ENCODE data around the gene USP13.
"Not testable (repeated sequence)": the region's sequence is repeated elsewhere in the genome, so short reads cannot be mapped to it uniquely, and the experiment has no call there.

USP13 gene

DNA sequence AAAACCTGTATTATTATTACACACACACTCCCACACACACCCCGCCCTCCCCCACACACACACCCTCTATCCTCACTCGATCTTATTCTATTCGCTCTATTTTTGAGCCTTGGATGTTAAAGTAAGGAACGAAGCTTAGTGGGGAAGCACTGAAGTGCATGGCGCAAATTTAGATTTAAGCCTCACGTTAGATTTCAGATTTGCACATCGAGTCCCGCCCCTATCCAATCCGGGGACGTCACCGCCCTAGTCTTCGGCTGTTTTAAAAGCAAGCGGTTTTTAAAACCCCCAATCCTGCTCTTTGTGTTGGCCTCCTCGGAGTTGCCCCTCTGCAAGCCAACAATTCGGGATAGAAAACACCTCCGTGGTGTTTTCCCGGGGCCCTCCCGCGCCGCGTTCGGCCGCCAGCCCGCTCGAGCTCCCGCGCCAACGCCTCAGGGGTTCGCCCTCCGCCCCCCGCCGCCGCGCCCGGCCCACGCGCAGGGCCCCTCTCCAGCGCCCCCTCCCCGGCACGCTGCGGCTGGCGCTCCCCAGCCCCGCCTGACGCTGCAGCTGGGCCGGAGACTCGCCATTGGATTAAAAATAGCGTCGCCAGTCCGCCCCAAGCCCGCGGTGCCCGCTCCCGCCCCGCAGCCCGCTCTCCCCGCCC lies at the start of gene USP13:
TSS of gene USP13 (plus strand) at position 594 of the 649 bp plus-strand sequence. CDS start 186 bp downstream, outside the sequence.
- peak; percentile 89 for DNase-seq (ENCODE audit: low spot score)

DNA sequence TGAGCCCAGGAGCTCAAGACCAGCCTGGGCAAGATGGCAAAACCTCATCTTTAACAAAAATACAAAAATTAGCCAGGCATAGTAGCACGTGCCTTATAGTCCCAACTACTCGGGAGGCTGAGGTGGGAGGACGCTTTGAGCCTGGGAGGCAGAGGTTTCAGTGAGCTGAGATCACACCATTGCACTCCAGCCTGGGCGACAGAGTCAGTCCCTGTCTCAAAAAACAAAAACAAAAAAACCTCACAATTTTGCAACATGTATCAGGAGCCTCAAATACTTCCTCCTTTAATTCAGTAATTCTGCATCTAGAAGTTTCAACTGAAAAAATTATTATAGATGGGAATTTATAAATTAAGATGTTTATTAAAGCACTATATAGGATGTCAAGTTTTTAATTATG lies 49.5 kb upstream of the USP13 start:
- no peak for DNase-seq (ENCODE audit: low spot score)

DNA sequence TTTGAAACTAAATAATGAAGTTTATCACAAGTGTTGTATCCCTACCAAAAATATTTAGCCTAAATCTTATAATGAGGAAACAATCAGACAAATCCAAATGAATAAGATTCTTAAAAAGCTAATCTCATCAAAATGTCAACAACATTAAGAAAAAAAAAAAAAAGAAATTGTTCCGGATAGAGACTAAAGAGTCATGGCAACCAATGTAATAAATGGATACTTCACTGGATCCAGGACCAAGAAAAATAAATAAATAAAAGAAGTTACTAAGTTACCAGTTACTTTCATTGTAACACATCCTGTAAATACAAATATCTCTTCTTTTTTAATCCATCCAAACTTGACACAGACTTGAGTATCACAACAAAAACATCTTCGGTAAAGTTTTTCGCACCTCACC lies 49.0 kb upstream of the USP13 start:
- DNase-seq (ENCODE audit: low spot score), result no peak

- DNase-seq (ENCODE audit: low spot score), result peak; percentile 97
These were observed 48.3 kb upstream of the USP13 start, which contains the start of the genes MRPL47 and NDUFB5 for GRCh38 chr3:179604321-179605078. MRPL47 (minus strand) TSS chr3:179604638; CDS start chr3:179604624, 14 bp downstream. NDUFB5 (plus strand) TSS chr3:179604794; CDS start chr3:179604816, 22 bp downstream.

DNA sequence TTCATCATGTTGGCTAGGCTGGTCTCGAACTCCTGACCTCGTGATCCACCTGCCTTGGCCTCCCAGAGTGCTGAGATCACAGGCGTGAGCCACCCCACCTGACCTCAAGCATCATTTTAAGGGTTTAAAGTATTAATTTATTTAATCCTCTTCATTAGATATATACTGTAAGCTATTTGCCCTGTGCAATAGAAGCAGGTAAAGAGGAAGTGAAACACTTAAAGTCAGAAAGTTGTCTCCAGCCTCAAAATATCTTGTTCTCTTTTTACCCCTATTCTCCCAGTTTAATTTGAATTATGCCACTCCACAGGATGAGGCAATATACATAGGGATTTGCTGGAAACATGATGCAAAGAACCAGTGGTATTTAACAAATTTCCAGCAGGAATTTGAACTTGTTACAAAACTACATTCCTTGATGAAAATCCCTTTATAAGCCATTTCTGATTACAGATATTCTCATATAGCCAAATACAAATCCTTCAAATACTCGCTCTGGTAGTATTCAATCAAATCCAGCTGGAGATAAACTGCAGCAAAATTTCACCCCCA lies 46.2 kb upstream of the USP13 start:
- DNase-seq (ENCODE audit: low spot score), result no peak

GRCh38 chr3:179608931-179609720 lies 43.7 kb upstream of the USP13 start:
- no peak for DNase-seq (ENCODE audit: low spot score)

GRCh38 chr3:179610066-179610465 lies 42.8 kb upstream of the USP13 start:
- no peak for DNase-seq (ENCODE audit: low spot score)

DNA sequence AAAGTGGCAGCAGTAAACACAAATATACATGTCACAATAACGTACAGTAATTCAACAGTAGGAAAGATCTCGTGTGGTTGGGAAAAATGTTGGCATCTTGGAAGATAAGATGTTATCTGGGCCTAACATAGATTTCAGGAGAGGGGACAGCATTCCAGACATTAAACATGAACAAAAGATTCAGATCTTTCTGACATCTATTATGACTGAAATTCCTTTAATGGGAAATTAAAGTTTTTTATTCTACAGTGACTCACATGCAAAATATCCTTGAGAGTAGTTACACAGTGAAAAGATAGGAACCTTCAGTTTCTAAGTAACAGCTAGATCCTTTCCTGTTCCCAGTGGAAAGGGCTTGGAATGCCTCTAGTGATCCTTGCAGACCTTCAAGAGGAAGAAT lies 39.0 kb upstream of the USP13 start:
- DNase-seq (ENCODE audit: low spot score), result peak; percentile 37

DNA sequence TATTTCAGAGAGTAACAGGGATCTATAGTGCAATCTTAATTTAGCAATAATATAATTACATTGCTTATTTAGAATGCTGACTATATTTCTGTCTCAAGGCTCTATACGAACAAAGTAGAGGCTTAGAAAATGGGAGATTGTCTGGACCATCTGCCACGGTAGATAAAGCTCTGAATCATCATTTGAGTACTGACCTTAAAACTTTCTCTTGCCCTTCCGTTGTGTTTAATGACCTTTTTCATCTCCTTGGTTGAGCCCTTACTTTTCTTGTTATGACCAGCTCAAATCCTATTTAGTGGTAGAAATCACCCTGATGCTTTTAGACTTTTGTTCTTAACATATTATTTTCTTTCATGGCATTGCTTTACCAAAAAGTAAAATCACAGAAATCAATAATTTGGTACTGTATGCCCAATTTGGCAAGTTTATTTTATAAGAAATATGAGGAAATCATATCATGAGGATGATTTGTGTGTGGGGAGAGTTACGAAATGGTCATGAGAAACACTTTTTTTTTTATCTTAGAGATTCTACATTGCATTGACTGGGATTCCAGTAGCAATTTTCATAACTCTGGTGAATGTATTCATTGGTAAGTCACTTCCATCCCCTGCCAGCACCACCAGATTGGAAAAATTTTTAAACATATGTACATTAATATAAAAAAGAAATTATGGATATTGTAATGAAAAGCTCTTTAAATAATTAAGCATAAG lies 37.2 kb upstream of the USP13 start:
- DNase-seq (ENCODE audit: low spot score), result no peak

DNA sequence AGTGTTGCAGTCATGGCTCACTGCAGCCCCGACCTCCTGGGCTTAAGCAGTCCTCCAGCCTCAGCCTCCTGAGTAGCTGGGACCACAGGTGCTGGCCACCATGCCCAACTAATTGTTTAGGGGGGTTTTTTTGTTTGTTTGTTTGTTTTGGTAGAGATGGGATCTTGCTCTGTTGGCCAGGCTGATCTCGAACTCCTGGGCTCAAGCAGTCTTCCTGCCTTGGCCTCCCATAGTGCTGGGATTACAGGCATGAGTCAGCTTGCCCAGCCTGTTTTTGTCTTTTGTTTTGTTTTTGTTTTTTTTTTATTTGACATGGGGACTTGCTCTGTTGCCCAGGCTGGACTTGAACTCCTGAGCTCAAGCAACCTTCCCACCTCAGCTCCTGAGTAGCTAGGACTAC lies 30.8 kb upstream of the USP13 start:
- DNase-seq (ENCODE audit: low spot score), result no peak

DNA sequence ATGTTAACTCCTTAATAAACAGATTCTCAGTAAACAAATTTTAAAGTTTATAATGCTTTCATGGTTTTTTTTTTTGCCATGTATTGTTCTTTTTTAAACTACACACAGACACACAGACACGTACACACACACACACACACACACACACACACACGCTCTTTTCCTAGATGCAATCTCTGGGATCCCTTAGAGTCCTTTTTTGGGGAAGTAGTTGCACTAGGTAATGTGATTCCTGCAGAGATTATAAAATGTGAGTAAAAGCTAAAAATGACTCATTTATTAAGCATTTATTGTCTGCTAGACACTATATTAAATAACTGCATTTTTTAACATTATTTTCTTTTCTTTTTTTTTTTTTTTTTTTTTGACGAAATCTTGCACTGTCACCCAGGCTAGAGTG lies 28.4 kb upstream of the USP13 start:
- no peak for DNase-seq (ENCODE audit: low spot score)

- no peak for DNase-seq (ENCODE audit: low spot score)
These were observed 21.9 kb upstream of the USP13 start for GRCh38 chr3:179630753-179631451.

DNA sequence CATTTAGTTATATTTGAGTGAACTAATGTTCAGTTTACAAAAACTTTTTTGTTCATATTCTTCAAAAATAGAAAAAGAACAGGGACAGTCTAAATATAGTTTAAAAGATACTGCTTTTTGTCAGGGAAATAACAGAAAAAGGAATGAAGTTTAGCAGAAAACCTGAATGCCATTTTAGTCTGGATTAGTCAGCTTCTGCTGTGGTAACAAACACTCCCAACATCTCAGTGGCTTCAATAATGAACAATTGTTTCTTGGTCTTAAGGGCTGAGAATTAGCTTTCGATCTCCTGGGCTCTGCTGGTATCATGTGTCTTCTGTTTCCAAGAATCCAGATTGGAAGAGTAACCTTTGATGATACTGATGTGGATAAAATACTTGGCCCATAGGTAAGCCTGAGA lies 12.4 kb upstream of the USP13 start:
- DNase-seq (ENCODE audit: low spot score), result no peak

GRCh38 chr3:179642871-179643270 lies 10.0 kb upstream of the USP13 start:
- DNase-seq (ENCODE audit: low spot score), result no peak

DNA sequence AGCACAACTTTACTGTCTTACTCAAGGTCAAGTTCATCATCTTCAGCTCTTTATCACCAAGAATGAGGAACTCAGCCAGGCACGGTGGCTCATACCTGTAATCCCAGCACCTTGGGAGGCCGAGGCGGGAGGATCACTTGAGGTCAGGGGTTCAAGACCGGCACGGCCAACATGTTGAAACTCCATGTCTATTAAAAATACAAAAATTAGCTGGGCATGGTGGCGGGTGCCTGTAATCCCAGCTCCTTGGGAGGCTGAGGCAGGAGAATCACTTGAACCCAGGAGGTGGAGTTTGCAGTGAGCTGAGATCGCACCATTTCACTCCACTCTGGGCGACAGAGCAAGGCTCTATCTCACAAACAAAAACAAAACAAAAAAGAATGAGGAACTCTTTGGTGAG lies 9.0 kb upstream of the USP13 start:
- DNase-seq (ENCODE audit: low spot score), result not testable (repeated sequence)

GRCh38 chr3:179646177-179646576 lies 6.7 kb upstream of the USP13 start:
- no peak for DNase-seq (ENCODE audit: low spot score)

DNA sequence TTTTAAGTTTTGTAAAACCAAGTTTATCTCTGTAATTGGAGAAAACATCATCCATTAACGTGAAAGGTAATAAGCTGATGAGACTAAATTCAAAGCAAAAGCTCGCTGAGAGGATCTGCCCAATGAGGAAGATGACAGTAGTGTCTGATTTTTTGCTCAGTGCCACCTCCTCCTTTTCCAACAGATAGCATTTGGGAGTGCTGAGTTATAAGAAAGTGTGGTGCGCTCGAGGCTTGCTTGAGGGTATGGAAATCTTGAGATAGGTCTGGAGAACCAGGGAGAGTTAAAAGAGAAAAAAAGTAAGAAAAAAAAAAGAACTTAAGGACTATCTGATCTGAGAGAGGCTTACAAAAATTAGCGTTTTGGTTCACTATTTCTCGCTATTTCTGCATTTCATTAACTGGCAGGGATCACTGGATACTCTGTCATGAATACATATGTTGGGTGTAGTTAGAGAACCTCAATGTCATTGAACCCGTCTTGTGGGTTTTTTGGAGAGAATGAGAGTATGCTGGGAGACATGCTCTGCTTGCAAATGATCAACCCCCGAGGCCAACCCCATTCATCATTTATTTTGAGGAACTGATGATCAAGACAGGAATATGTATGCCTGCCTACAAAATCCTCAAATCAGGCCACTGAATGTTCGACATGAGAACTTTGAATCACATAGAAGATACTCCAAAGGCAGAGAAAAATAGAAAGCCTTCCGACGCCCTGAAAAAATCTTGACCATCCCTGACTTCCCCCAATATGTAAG lies 973 bp upstream of the USP13 start:
- DNase-seq (ENCODE audit: low spot score), result no peak

GRCh38 chr3:179653096-179653797 lies 407 bp downstream of the USP13 start:
- peak; percentile 84 for DNase-seq (ENCODE audit: low spot score)

DNA sequence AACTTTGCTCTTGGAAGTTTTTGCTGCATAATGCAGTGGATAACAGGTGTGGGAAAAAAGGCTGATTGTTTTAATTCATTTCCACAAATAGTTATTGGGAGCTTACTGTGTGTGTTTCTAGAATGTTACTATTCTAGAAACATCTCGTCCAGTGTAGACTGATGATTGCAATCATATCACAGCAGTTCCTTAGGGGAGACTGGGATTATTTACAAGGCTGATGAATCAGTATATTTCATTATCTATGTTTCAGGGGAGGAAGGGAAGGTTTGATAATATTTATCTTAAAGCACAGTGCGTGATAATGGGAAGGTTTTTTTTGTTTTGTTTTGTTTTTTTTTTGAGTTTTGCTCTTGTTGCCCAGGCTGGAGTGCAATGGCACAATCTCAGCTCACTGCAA lies 2.4 kb downstream of the USP13 start:
- no peak for DNase-seq (ENCODE audit: low spot score)

DNA sequence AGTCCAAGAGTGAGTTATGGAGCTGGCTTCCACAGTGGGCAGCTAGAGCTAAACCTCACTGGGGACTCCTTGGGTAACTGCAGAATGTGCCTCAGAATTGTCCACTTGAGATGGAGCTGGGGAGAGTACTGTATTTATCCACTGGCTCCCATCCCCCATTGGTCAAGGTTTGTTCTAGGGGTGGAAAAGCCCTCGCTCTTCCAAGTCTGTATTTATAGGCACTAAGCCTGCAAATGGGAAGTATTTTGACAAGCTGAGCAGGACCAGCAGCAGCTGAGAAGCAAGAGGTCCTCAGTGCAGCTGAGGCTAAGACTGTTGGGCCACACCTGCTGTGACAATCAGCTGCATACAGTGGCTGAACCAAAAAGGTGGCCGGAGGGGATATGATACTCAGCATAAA lies 5.8 kb downstream of the USP13 start:
- DNase-seq (ENCODE audit: low spot score), result no peak

All from AG20443 (cell line).